ENCODE data around the gene CILP. TPM values are rescaled to one million over a fixed set of nuclear protein-coding genes. Genes with fewer than 3 reads are reported as not detected.
"Not testable (repeated sequence)": the region's sequence is repeated elsewhere in the genome, so short reads cannot be mapped to it uniquely, and the experiment has no call there.

Gene CILP
- total RNA-seq, 2 experiments from 2014 or later = 0.05 TPM; not detected in 1

DNA sequence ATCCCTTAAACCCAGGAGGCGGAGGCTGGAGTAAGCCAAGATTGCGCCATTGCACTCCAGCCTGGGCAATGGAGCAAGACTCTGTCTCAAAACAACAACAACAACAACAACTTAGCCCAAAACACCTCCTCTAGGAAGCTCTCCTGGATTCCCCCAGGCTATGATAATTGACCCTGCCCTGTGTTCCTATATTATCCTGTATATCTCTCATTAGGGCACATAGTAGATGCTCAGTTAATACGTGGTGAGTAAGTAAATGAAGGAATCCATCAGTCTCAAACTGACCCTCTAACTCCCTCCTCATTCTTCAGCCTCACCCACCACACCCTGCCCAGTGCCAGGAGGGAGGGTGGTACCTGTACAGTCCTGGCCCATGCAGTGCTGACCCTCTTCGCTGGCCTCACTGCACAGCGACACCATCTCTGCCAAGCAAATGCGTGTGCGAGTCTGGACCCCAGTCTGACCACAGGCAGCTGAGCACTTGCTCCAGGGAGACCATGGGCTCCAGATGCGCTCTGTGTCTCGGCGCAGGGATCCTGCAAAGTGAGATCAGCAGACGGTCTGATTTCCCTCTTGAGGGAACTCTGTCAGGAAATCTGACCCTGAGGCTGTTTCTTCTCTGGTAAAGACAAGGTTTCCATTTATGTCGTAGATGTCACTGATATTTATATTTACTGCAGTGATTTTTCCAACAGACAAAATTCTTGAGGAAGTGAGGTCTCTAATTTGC, 6.2 kb downstream of the CILP start:
- H3K9me3 Mint-ChIP-seq = no peaks in the 10 kb centered on the region
- intact Hi-C loops (cut with micrococcal nuclease) = no loop called here
- no peak for DNase-seq
- ChIA-PET POLR2A (no interaction called here), CTCF (no interaction called here)
- H3K27ac Mint-ChIP-seq = no peak overlapping the region
- no peak overlapping the region for H3K4me3 Mint-ChIP-seq
- H3K27me3 Mint-ChIP-seq = peaks cover 1% of the 10 kb centered on the region
- no peaks in the 10 kb centered on the region for H3K4me1 Mint-ChIP-seq (ENCODE audit: low read depth)
- no peaks in the 10 kb centered on the region for H3K36me3 Mint-ChIP-seq

DNA sequence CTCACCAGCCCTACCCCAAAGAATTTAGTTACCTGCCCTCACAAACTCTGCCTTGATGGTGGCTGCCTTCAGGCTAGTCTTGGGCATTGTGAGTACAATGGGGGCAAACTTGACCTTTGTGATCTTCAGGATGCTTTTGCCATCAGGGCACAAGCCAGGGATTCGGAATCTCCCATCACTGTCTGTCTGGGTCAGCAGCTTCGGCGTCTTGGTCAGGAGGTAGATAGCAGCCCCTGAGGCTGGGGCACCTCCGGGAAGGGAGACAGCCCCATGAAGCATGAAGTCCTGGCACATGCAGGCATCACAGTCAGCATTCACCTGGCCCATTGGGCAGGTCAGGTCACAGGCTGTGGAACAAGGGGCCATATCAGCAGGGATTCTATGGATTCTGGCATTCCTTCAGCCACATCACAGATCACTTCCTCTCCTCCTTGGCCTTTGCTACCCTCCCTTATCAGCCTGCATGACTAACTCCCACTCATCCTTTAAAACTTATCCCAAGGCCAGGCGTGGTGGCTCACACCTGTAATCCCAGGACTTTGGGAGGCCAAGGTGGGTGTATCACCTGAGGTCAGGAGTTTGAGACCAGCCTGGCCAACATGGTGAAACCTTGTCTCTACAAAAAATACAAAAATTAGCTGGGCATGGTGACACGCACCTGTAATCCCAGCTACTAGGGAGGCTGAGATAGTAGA, 6.9 kb downstream of the CILP start:
- Mint-ChIP-seq H3K4me3 (no peak overlapping the region), H3K36me3 (no peaks in the 10 kb centered on the region), H3K27ac (no peak overlapping the region), H3K9me3 (no peaks in the 10 kb centered on the region), H3K27me3 (peaks cover 1% of the 10 kb centered on the region), H3K4me1 (ENCODE audit: low read depth) (no peaks in the 10 kb centered on the region)
- CTCF ChIA-PET = no interaction called here
- intact Hi-C loops (cut with micrococcal nuclease) = no loop called here
- no peak for DNase-seq
- POLR2A ChIA-PET = no interaction called here

DNA sequence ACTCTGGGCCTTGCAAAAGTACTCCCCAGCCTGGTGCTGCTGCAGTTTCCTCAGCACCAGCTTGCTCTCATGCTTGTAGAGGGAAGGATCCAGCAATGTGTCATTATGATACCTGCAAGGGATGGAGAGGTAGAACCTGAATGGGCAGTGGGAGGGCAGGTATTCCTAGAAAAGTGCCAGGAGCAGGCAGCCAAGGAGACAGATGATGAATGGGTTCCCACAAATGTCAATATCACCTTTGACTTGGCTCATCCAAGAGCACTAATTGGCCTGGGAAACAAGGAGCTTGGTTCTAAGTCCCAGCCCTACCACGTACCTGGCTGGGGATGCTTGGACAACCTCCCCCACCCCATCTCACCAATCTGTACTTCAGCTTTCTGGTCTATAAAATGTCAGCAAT, 9.4 kb downstream of the CILP start:
- no peak overlapping the region for H3K27ac Mint-ChIP-seq
- POLR2A ChIA-PET = no interaction called here
- no peak overlapping the region for H3K4me3 Mint-ChIP-seq
- H3K4me1 Mint-ChIP-seq (ENCODE audit: low read depth) = no peaks in the 10 kb centered on the region
- intact Hi-C loops (cut with micrococcal nuclease) = no loop called here
- CTCF ChIA-PET = no interaction called here
- H3K36me3 Mint-ChIP-seq = no peaks in the 10 kb centered on the region
- DNase-seq = no peak
- peaks cover 1% of the 10 kb centered on the region for H3K27me3 Mint-ChIP-seq
- H3K9me3 Mint-ChIP-seq = no peaks in the 10 kb centered on the region

DNA sequence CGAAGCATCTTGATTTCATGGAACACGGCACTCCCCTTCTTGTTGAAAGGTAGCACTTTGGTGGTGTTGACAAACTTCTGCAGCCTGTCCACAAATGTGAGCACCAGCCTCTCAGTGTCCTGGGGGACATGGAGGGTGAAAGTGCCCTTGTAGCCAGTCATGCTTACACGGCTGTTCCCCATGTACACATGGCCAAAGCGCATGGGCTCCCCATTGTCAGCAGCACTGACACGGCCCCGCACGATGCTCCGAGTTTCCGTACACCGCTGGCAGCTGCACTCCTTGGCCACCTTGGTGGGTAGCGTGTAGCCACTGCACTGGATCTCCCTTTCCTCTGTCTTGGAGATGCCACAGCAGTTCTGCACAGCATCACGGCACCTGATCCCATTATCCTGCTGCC, 12.7 kb downstream of the CILP start:
- H3K4me1 Mint-ChIP-seq (ENCODE audit: low read depth) = no peaks in the 10 kb centered on the region
- POLR2A ChIA-PET = no interaction called here
- CTCF ChIA-PET = no interaction called here
- no peak for DNase-seq
- no peak overlapping the region for H3K27ac Mint-ChIP-seq
- H3K27me3 Mint-ChIP-seq = no peaks in the 10 kb centered on the region
- H3K9me3 Mint-ChIP-seq = no peaks in the 10 kb centered on the region
- no peak overlapping the region for H3K4me3 Mint-ChIP-seq
- intact Hi-C loops (cut with micrococcal nuclease) = no loop called here
- no peaks in the 10 kb centered on the region for H3K36me3 Mint-ChIP-seq

DNA sequence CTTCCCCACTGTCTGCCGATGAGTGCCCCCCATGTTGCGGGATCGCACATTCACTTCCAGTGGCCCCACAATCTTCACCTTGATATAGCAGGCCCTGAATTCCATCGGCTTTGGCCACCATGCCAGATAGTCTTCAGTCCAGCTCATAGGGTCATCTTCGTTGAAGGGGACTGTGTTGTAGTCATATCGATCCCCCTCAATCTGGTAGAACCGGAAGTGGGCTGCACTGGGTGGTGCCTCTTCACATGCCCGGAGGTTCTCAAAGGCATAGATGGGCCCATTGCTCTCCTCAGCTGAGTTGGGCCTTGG, 14.0 kb downstream of the CILP start:
- Mint-ChIP-seq H3K4me3 (no peak overlapping the region), H3K36me3 (no peaks in the 10 kb centered on the region), H3K27ac (no peak overlapping the region), H3K4me1 (ENCODE audit: low read depth) (no peaks in the 10 kb centered on the region), H3K27me3 (no peaks in the 10 kb centered on the region), H3K9me3 (no peaks in the 10 kb centered on the region)
- DNase-seq = no peak
- ChIA-PET CTCF (no interaction called here), POLR2A (no interaction called here)
- intact Hi-C loops (cut with micrococcal nuclease) = no loop called here

DNA sequence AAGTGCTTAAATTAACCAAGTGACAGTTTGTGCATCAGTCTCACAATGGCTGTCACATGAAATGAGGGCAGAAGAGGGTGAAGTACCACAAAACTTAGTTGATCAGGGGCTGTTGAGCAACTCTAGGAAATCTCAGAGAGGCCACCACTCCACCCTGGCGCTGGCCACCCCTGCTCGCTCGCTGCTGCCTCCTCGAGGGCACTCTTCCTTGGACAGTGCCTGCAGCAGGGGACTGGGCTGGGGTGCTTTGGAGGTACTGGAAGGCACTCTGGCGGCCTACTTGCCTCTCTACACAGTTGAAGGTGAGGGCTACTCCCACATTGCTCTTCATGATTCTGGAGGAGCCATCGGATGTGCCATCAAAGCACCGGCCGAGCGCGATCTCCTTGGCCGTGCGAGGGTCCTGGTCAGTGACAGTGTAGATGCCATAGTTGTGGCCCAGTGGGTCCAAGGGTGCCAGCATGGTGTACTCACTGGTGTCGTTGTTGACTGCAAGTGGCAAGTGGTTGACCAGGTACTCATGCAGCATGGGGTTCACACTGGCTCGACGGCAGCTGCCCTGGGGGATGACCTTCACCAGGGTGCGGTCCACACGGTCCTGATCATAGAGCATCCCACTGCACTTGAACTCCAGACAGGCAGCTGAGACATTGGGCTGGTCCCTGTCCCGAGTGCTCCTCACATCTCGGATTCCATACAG, 14.5 kb downstream of the CILP start:
- H3K4me3 Mint-ChIP-seq = no peak overlapping the region
- H3K36me3 Mint-ChIP-seq = no peaks in the 10 kb centered on the region
- no peaks in the 10 kb centered on the region for H3K27me3 Mint-ChIP-seq
- CTCF ChIA-PET = no interaction called here
- POLR2A ChIA-PET = no interaction called here
- intact Hi-C loops (cut with micrococcal nuclease) = no loop called here
- no peaks in the 10 kb centered on the region for H3K4me1 Mint-ChIP-seq (ENCODE audit: low read depth)
- no peak for DNase-seq
- no peaks in the 10 kb centered on the region for H3K9me3 Mint-ChIP-seq
- H3K27ac Mint-ChIP-seq = no peak overlapping the region

DNA sequence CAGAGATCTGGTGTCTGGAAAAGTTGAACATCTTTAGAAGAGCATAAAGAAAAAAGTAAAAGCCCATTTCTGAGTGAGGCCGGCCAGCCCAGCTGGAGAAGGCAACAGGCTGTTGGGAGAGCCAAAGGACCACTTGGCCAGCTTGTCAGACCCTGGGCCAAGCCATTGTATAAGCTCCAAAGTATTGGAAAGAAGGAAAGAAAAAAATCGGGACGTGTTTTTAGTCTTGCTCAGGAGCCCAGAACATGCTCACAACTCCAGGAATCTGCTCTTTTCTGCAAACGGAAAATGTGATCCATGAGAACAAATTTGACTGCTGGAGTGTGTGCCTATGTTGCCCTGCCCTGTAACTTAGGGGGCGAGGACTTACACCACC, 15.7 kb downstream of the CILP start:
- no peak overlapping the region for H3K27ac Mint-ChIP-seq
- ChIA-PET CTCF (no interaction called here), POLR2A (no interaction called here)
- no peaks in the 10 kb centered on the region for H3K4me1 Mint-ChIP-seq (ENCODE audit: low read depth)
- no peak for DNase-seq
- intact Hi-C loops (cut with micrococcal nuclease) = no loop called here
- H3K4me3 Mint-ChIP-seq = no peak overlapping the region
- no peaks in the 10 kb centered on the region for H3K9me3 Mint-ChIP-seq
- no peaks in the 10 kb centered on the region for H3K27me3 Mint-ChIP-seq
- no peaks in the 10 kb centered on the region for H3K36me3 Mint-ChIP-seq

DNA sequence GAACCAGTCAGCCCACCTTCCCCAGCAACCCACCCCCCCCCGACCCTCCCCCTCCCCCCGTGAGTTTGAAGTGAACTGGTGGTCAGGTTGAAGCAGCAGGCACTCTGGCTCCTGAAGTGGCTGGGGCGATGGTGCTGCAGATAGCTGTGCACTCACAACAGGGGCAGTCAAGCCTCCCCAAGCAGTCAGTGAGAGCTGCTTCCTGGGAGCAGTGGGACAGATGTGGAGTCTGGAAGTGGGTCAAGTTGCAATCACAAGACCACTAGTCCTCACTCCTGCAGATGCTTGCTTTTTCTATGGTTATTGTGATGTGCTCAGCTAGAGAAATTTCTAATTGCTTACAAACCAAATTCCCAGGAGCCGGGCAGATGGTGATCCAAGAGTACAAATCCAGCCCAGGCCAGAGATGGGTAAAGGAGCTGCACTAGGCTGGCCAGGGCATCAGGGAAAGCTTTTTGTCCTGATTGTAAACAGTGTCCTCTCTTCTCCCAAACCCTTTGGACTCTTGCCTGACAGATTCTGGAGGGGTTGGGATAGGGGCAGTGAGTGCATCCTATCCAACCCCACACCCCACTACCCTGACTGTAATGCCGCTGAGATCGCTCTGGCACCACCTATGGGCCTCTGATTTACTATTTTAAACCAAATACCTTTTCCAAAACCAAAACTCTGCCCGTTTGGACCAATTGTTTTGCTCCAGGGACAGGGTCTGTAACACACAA, 16.3 kb downstream of the CILP start:
- Mint-ChIP-seq H3K27me3 (no peaks in the 10 kb centered on the region), H3K27ac (no peak overlapping the region), H3K4me1 (ENCODE audit: low read depth) (no peaks in the 10 kb centered on the region), H3K9me3 (no peaks in the 10 kb centered on the region), H3K36me3 (no peaks in the 10 kb centered on the region), H3K4me3 (no peak overlapping the region)
- ChIA-PET CTCF (no interaction called here), POLR2A (no interaction called here)
- intact Hi-C loops (cut with micrococcal nuclease) = no loop called here
- DNase-seq = no peak

DNA sequence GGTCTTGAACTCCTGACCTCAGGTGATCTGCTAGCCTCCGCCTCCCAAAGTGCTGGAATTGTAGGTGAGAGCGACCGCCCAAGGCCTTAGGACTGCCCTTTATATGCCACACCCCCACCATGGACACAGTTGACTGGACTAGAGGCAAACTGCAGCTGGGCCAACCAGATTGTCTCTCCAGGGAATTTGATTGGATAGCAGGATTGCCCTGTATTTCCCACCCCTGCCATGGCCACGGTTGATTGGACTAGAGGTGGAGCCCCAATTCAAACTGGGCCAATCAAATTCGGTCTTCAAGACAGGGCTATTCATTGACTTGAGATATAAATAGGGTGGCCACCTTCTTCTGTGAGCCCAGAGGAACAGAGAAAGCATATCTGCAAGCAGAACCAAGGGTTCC, 19.3 kb downstream of the CILP start:
- Mint-ChIP-seq H3K36me3 (no peaks in the 10 kb centered on the region), H3K27ac (no peak overlapping the region), H3K4me1 (ENCODE audit: low read depth) (no peaks in the 10 kb centered on the region), H3K27me3 (no peaks in the 10 kb centered on the region), H3K9me3 (no peaks in the 10 kb centered on the region), H3K4me3 (no peak overlapping the region)
- DNase-seq = no peak
- CTCF ChIA-PET = no interaction called here
- POLR2A ChIA-PET = no interaction called here
- intact Hi-C loops (cut with micrococcal nuclease) = no loop called here

DNA sequence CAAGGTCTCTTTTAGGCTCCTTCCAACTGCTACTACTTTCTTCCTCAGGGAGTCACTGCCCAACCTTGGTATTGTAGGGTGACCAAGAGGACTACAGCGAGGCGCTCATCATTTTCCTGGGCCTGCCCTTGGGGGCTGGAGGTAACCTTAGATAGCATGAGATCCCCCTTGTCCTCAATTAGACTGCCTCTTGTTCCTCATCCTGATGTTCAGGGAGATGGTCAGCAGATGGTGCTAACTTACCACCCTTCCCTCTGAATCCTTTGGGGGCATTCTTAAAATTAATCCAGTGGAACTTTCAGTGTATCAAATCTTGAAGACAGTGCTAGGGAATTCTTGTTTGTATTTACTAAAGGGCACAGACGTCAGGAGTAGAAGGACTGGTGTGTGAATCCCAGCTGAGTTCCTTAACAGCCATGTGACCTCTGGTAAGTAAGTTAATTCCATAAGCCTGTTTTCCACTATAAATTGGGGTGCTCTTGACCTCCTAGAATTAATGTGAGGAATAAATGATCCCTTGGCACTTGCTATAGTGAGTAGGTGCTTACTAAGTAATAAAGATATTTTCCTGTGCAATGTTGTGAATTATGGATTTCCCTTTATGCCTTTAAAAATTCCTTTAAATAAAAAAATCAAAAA, 22.1 kb downstream of the CILP start:
- intact Hi-C loops (cut with micrococcal nuclease) = loop anchor here (1.0 to 10.0 kb wide), 3 partner anchors 107 to 196 kb away; partner anchors contain the start of gene RNU5A-1
- peak; percentile 24 for DNase-seq
- no peak overlapping the region for H3K27ac Mint-ChIP-seq
- ChIA-PET POLR2A (no interaction called here), CTCF (interaction anchor here (1.0 to 3.8 kb wide), 4 partner anchors 97 to 111 kb away, joined by 3 to 18 read pairs (median 4); partner anchors contain the start of gene PARP16)
- H3K4me1 Mint-ChIP-seq (ENCODE audit: low read depth) = peaks cover 7% of the 10 kb centered on the region
- H3K4me3 Mint-ChIP-seq = no peak overlapping the region
- H3K36me3 Mint-ChIP-seq = peaks cover 2% of the 10 kb centered on the region
- no peaks in the 10 kb centered on the region for H3K27me3 Mint-ChIP-seq
- H3K9me3 Mint-ChIP-seq = no peaks in the 10 kb centered on the region

DNA sequence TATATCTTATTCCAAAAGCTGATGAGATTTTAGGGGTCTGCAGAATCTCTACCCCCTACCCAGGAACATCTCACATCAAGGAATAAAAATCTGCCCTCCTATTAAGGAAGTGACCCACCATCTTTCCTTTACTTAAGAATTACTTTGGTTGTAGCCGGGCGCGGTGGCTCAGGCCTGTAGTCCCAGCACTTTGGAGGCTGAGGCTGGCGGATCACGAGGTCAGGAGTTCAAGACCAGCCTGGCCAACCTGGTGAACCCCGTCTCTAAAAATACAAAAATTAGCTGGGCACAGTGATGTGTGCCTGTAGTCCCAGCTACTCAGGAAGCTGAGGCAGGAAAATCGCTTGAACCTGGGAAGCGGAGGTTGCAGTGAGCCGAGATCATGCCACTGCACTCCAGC, 22.8 kb downstream of the CILP start:
- H3K4me3 Mint-ChIP-seq, POLR2A ChIA-PET, H3K9me3 Mint-ChIP-seq, H3K36me3 Mint-ChIP-seq, DNase-seq, H3K27ac Mint-ChIP-seq, H3K27me3 Mint-ChIP-seq: not testable (repeated sequence)
- CTCF ChIA-PET = interaction anchor here (0.6 to 3.8 kb wide), 4 partner anchors 17 to 211 kb away, joined by 3 to 18 read pairs (median 4); no protein-coding TSS in a partner anchor
- intact Hi-C loops (cut with micrococcal nuclease) = loop anchor here (2.0 to 10.0 kb wide), 2 partner anchors 154 to 196 kb away; no protein-coding TSS in a partner anchor
- peaks cover 13% of the 10 kb centered on the region for H3K4me1 Mint-ChIP-seq (ENCODE audit: low read depth)

Data from activated CD4-positive, alpha-beta memory T cell treated with anti-CD3 and anti-CD28 coated beads for 36 hours (primary cell).